ENCODE measurements around the gene CDC37. TPM values are rescaled to one million over a fixed set of nuclear protein-coding genes. Genes with fewer than 3 reads are reported as not detected.
"Not testable (repeated sequence)": the region's sequence is repeated elsewhere in the genome, so short reads cannot be mapped to it uniquely, and the experiment has no call there.

CDC37 gene
- total RNA-seq, 2 donors from 2014 or later, result 128 to 286 TPM

- H3K9ac ChIP-seq (ENCODE audit: low read depth in 2 of 2, low read length in 2 of 2), result no peak overlapping the region
- TF ChIP-seq, protein P1, sequence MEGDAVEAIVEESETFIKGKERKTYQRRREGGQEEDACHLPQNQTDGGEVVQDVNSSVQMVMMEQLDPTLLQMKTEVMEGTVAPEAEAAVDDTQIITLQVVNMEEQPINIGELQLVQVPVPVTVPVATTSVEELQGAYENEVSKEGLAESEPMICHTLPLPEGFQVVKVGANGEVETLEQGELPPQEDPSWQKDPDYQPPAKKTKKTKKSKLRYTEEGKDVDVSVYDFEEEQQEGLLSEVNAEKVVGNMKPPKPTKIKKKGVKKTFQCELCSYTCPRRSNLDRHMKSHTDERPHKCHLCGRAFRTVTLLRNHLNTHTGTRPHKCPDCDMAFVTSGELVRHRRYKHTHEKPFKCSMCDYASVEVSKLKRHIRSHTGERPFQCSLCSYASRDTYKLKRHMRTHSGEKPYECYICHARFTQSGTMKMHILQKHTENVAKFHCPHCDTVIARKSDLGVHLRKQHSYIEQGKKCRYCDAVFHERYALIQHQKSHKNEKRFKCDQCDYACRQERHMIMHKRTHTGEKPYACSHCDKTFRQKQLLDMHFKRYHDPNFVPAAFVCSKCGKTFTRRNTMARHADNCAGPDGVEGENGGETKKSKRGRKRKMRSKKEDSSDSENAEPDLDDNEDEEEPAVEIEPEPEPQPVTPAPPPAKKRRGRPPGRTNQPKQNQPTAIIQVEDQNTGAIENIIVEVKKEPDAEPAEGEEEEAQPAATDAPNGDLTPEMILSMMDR (IDR thresholded peaks at IDR 0.05), result no peak
- no peaks in the 10 kb centered on the region for H3K4me1 ChIP-seq
- no peak overlapping the region for H3K27ac ChIP-seq
- H3K4me3 ChIP-seq, result no peak overlapping the region
- H3K9me3 ChIP-seq, result no peaks in the 10 kb centered on the region
- no peaks in the 10 kb centered on the region for H3K27me3 ChIP-seq
- H3K36me3 ChIP-seq, result peaks cover 12% of the 10 kb centered on the region
- intact Hi-C loops (cut with DNase I), result loop anchor here (1.0 kb wide), 1 partner anchor 121 kb away; no protein-coding TSS in a partner anchor
- no peak for DNase-seq
These were observed 13.5 kb downstream of the CDC37 start for GRCh38 chr19:10389863-10390262.

DNA sequence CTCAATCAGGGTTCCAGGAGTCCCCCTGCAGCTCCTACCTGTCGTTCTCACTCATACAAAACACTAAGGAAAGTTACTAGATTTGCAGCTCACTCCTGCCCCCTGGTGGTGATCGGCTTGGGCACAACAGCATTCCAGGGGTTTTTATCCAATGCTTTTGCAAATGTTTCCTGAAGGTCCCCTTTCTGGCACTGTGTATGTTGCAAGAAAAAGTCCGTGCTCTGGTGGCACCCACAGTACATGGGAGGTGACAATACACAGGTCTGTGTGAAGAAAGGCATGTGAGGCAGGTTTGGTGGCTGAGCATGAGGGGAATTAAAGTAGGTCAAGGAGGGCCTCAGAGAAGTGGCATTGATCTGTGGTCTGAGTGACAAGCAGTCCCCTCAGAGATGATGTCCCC is 14.4 kb downstream of the CDC37 start:
- Histone ChIP-seq H3K9ac (ENCODE audit: low read depth in 2 of 2, low read length in 2 of 2) (no peak overlapping the region), H3K4me3 (no peak overlapping the region), H3K27ac (no peak overlapping the region), H3K27me3 (no peaks in the 10 kb centered on the region), H3K9me3 (no peaks in the 10 kb centered on the region), H3K4me1 (no peaks in the 10 kb centered on the region), H3K36me3 (peaks cover 9% of the 10 kb centered on the region)
- intact Hi-C loops (cut with DNase I), result no loop called here
- peak; percentile 96 for DNase-seq
- TF ChIP-seq, protein P1 (IDR thresholded peaks at IDR 0.05), result peak; percentile 86

DNA sequence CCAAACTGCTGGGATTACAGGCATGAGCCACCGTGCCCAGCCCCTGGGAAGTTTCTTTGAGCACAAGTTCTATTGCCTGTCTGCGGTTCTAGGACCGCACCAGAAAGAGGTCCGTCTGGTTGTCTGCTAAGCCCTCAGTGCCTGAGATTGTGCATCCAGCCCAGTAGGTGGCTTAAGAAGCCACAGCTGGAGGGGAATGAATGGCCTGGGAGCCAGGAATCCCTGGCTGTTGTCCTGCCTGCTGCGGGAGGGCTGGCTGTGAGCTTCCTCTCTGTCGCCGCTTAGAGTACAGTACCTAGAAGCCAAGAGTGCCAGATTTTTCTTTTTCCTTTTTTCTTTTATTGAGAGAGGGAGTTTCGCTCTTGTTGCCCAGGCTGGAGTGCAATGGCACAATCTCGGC is 18.8 kb downstream of the CDC37 start:
- Histone ChIP-seq H3K4me1 (peaks cover 3% of the 10 kb centered on the region), H3K36me3 (no peaks in the 10 kb centered on the region), H3K9me3 (no peaks in the 10 kb centered on the region), H3K27ac (no peak overlapping the region), H3K27me3 (no peaks in the 10 kb centered on the region), H3K4me3 (no peak overlapping the region), H3K9ac (ENCODE audit: low read depth in 2 of 2, low read length in 2 of 2) (no peak overlapping the region)
- intact Hi-C loops (cut with DNase I), result loop anchor here (5.0 kb wide), 1 partner anchor 47 kb away; the partner anchor contains the start of gene ICAM3
- no peak for DNase-seq
- TF ChIP-seq, protein P1 (IDR thresholded peaks at IDR 0.05), result no peak

DNA sequence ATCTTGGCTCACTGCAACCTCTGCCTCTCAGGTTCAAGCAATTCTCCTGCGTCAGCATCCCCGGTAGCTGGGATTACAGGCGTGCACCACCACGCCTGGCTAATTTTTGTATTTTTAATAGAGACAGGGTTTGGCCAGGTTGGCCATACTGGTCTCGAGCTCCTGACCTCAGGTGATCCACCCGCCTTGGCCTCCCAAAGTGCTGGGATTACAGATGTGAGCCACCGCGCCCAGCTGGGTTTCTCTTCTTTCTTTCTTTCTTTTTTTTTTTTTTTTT is 20.2 kb downstream of the CDC37 start:
- not testable (repeated sequence) for H3K27me3 ChIP-seq; H3K36me3 ChIP-seq; H3K4me1 ChIP-seq; H3K9ac ChIP-seq (ENCODE audit: low read depth in 2 of 2, low read length in 2 of 2); H3K9me3 ChIP-seq; H3K4me3 ChIP-seq; DNase-seq; H3K27ac ChIP-seq
- intact Hi-C loops (cut with DNase I), result loop anchor here (5.0 kb wide), 1 partner anchor 46 kb away; the partner anchor contains the start of gene ICAM3

- H3K9me3 ChIP-seq, result no peaks in the 10 kb centered on the region
- peak within 1 kb of the TSS; percentile 69 for H3K27ac ChIP-seq
- H3K27me3 ChIP-seq, result no peaks in the 10 kb centered on the region
- peaks cover 8% of the 10 kb centered on the region for H3K4me1 ChIP-seq
- intact Hi-C loops (cut with DNase I), result loop anchor here (5.0 kb wide), 1 partner anchor 43 kb away; the partner anchor contains the start of gene ICAM3
- H3K36me3 ChIP-seq, result peaks cover 5% of the 10 kb centered on the region
- DNase-seq, result peak; percentile 99
- TF ChIP-seq, protein P1 (IDR thresholded peaks at IDR 0.05), result no peak
- H3K4me3 ChIP-seq, result peak within 1 kb of the TSS; percentile 91
- peak within 1 kb of the TSS; percentile 98 to 99 for H3K9ac ChIP-seq (ENCODE audit: low read depth in 2 of 2, low read length in 2 of 2)
These were observed 22.8 kb downstream of the CDC37 start, which contains the start of gene TYK2 for GRCh38 chr19:10380313-10381102. Gene TYK2, minus strand, starts transcription at chr19:10380572. Its CDS starts 2,166 bp downstream, at chr19:10378406.

DNA sequence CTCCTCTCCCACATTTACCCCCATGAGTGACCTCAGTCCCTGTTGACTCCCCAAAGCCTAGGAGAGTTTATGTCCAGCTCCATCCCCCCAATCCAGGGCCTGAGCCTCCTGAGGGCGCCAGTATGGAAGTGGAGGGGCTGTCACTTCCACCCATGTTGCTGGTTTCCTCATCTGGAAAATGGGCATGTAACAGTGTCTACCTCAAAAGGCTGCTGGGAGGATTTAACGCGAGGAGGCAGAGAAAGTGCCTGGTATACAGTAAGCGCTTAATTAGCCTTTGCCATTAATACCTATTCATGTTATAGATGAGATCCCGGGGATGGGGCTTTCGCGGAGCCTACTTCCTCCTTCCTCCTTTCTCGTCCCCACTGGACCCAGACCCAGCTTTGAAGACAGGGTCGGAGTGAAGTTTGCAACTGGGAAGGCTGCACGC is 23.4 kb downstream of the CDC37 start:
- Histone ChIP-seq H3K27me3 (no peaks in the 10 kb centered on the region), H3K9me3 (no peaks in the 10 kb centered on the region), H3K36me3 (peaks cover 5% of the 10 kb centered on the region), H3K27ac (peak overlapping the region; percentile 69), H3K9ac (ENCODE audit: low read depth in 2 of 2, low read length in 2 of 2) (peak overlapping the region; percentile 98 to 99), H3K4me3 (peak overlapping the region; percentile 91), H3K4me1 (peaks cover 8% of the 10 kb centered on the region)
- intact Hi-C loops (cut with DNase I), result loop anchor here (5.0 kb wide), 1 partner anchor 43 kb away; the partner anchor contains the start of gene ICAM3
- DNase-seq, result no peak
- TF ChIP-seq, protein P1 (IDR thresholded peaks at IDR 0.05), result no peak
